GM23248 (cell line): ENCODE measurements around the gene C2CD4C. TPM values are rescaled to one million over a fixed set of nuclear protein-coding genes. Genes with fewer than 3 reads are reported as not detected.

Experiments used
- DNase-seq: peaks from one replicate; pipeline ENCODE4 v3.0.0-alpha.2; 2015
- H2AFZ ChIP-seq: fragments of 200-600 bp; sonication (generic); 2 replicates; pipeline ENCODE4 v1.6.1; 2016; ENCODE audit warnings: antibody characterized with exemption
- H3F3A ChIP-seq: fragments of 200-600 bp; sonication (generic); 2 replicates; pipeline ENCODE4 v1.6.1; 2016; ENCODE audit warnings: mild to moderate bottlenecking, antibody characterized with exemption, mixed run types; ENCODE audit not compliant: insufficient read depth
- H3K27ac ChIP-seq: fragments of 200-600 bp; sonication (generic); 2 replicates; pipeline ENCODE4 v1.5.1; 2016; ENCODE audit warnings: mild to moderate bottlenecking
- H3K27me3 ChIP-seq: fragments of 200-600 bp; sonication (generic); replicated peaks from 2 replicates; pipeline ENCODE4 v1.6.1; 2016; ENCODE audit warnings: mild to moderate bottlenecking; ENCODE audit not compliant: insufficient read depth
- H3K36me3 ChIP-seq: fragments of 200-600 bp; sonication (generic); 2 replicates; pipeline ENCODE4 v1.6.1; 2016; ENCODE audit warnings: low read depth, mild to moderate bottlenecking
- H3K4me1 ChIP-seq: fragments of 200-600 bp; sonication (generic); 2 replicates; pipeline ENCODE4 v1.6.1; 2016; ENCODE audit warnings: mild to moderate bottlenecking; ENCODE audit not compliant: insufficient read depth
- H3K4me2 ChIP-seq: fragments of 200-600 bp; sonication (generic); one replicate; pipeline ENCODE4 v1.6.1; 2016; ENCODE audit warnings: mild to moderate bottlenecking; ENCODE audit not compliant: unreplicated experiment
- H3K4me3 ChIP-seq: fragments of 200-600 bp; sonication (generic); 2 replicates; pipeline ENCODE4 v1.5.1; 2016; ENCODE audit warnings: mild to moderate bottlenecking
- H3K79me2 ChIP-seq: fragments of 200-600 bp; sonication (generic); 2 replicates; pipeline ENCODE4 v1.6.1; 2016; ENCODE audit warnings: mild to moderate bottlenecking; ENCODE audit not compliant: insufficient read depth
- H3K9ac ChIP-seq: fragments of 200-600 bp; sonication (generic); 2 replicates; pipeline ENCODE4 v1.6.1; 2016; ENCODE audit warnings: mild to moderate bottlenecking
- H3K9me2 ChIP-seq: fragments of 200-600 bp; sonication (generic); 2 replicates; pipeline ENCODE4 v1.6.1; 2016; ENCODE audit warnings: mixed run types, mild to moderate bottlenecking, moderate library complexity; ENCODE audit not compliant: insufficient read depth
- H3K9me3 ChIP-seq: fragments of 200-600 bp; sonication (generic); one replicate; pipeline ENCODE4 v1.6.1; 2017; ENCODE audit warnings: low read depth
- H4K20me1 ChIP-seq: fragments of 200-600 bp; sonication (generic); 2 replicates; pipeline ENCODE4 v1.6.0; 2016; ENCODE audit not compliant: insufficient read depth
- EZH2 ChIP-seq: fragments of 200-600 bp; sonication (generic); IDR thresholded peaks from 2 replicates; pipeline ENCODE4 v1.6.1; 2018; ENCODE audit warnings: antibody characterized with exemption, mild to moderate bottlenecking; ENCODE audit not compliant: insufficient read depth, poor library complexity, severe bottlenecking
- EZH2phosphoT487 ChIP-seq: fragments of 200-600 bp; sonication (generic); IDR thresholded peaks from 2 replicates; pipeline ENCODE4 v1.6.1; 2018; ENCODE audit warnings: antibody characterized with exemption, moderate library complexity, mild to moderate bottlenecking, low read depth; ENCODE audit not compliant: insufficient read depth
- WGBS, 2 experiments: methylation state at CpG; one replicate each; pipeline ENCODE4 v1.1.6; 2015 to 2017; ENCODE audit warnings: low lambda C conversion rate in 2 of 2, low coverage in 1 of 2; ENCODE audit errors: missing lambda C conversion rate in 2 of 2; 5-methylcytosine and 5-hydroxymethylcytosine counted together
- in situ Hi-C: fragments of 300-500 bp; cut with MboI; formaldehyde crosslinking; loops from 2 replicates; pipeline ENCODE4 v1.15.0; 2020
- polyA plus RNA-seq: library from polyadenylated mRNA; unstranded; fragments of >200 nt; fragmentation: Nextera tagmentation; extraction: Ambion mirVana; gene quantifications from 2 replicates; pipeline ENCODE4 v1.2.1, GENCODE V29; 2016
- total RNA-seq: library from RNA; depleted of rRNA; stranded (reverse); fragments of >200 nt; shearing (Covaris generic); gene quantifications from 2 replicates; pipeline ENCODE4 v1.2.3, GENCODE V29; 2014

The C2CD4C gene
- total and polyA plus RNA-seq, 2 experiments from 2014 or later, result 0.05 to 0.32 TPM

GRCh38 chr19:439167-439900 is 30.4 kb upstream of the C2CD4C start:
- Histone ChIP-seq H3K79me2 (no peaks in the 10 kb centered on the region), H3K9me2 (no peaks in the 10 kb centered on the region), H3K4me1 (no peaks in the 10 kb centered on the region), H3K27ac (no peak overlapping the region), H2AFZ (no peak overlapping the region), H3K9ac (no peak overlapping the region), H3K36me3 (no peaks in the 10 kb centered on the region), H3K9me3 (no peaks in the 10 kb centered on the region), H3F3A (no peaks in the 10 kb centered on the region), H3K4me2 (no peak overlapping the region), H3K4me3 (no peak overlapping the region), H3K27me3 (no peaks in the 10 kb centered on the region), H4K20me1 (no peaks in the 10 kb centered on the region)
- DNase-seq, result no peak
- in situ Hi-C loops, result no loop called here
- TF ChIP-seq EZH2phosphoT487 (no peak), EZH2 (no peak)
- 64 to 66% methylated on average over 26 to 27 of the region's 27 CpGs for whole genome bisulfite sequencing, 2 experiments

- 33 to 37% methylated on average over 17 to 29 of the region's 29 CpGs for WGBS, 2 experiments
- Histone ChIP-seq H4K20me1 (no peaks in the 10 kb centered on the region), H2AFZ (no peak overlapping the region), H3K27me3 (no peaks in the 10 kb centered on the region), H3K4me3 (no peak overlapping the region), H3K27ac (no peak overlapping the region), H3K9me3 (no peaks in the 10 kb centered on the region), H3K4me1 (no peaks in the 10 kb centered on the region), H3K79me2 (no peaks in the 10 kb centered on the region), H3F3A (no peaks in the 10 kb centered on the region), H3K9me2 (no peaks in the 10 kb centered on the region), H3K36me3 (no peaks in the 10 kb centered on the region), H3K9ac (no peak overlapping the region), H3K4me2 (no peak overlapping the region)
- TF ChIP-seq EZH2 (no peak), EZH2phosphoT487 (no peak)
- DNase-seq, result no peak
- in situ Hi-C loops, result no loop called here
Observed at GRCh38 chr19:438416-438958, 29.5 kb upstream of the C2CD4C start.

- in situ Hi-C loops, result no loop called here
- Histone ChIP-seq H3K4me2 (no peak overlapping the region), H2AFZ (no peak overlapping the region), H3K9me3 (no peaks in the 10 kb centered on the region), H4K20me1 (no peaks in the 10 kb centered on the region), H3F3A (no peaks in the 10 kb centered on the region), H3K4me3 (no peak overlapping the region), H3K4me1 (no peaks in the 10 kb centered on the region), H3K27ac (no peak overlapping the region), H3K79me2 (no peaks in the 10 kb centered on the region), H3K9ac (no peak overlapping the region), H3K36me3 (no peaks in the 10 kb centered on the region), H3K9me2 (no peaks in the 10 kb centered on the region), H3K27me3 (no peaks in the 10 kb centered on the region)
- 69 to 75% methylated on average over 22 of the region's 22 CpGs for WGBS, 2 experiments
- DNase-seq, result no peak
- no peak for TF ChIP-seq EZH2
- TF ChIP-seq EZH2phosphoT487, result no peak
Observed at GRCh38 chr19:437041-437440, 28.1 kb upstream of the C2CD4C start.

GRCh38 chr19:436413-436950 is 27.5 kb upstream of the C2CD4C start:
- no peaks in the 10 kb centered on the region for H3K79me2 ChIP-seq
- in situ Hi-C loops, result no loop called here
- no peaks in the 10 kb centered on the region for H3K4me1 ChIP-seq
- no peak overlapping the region for H3K9ac ChIP-seq
- H3K4me2 ChIP-seq, result no peak overlapping the region
- no peak overlapping the region for H3K4me3 ChIP-seq
- no peaks in the 10 kb centered on the region for H4K20me1 ChIP-seq
- 81 to 88% methylated on average over 27 to 29 of the region's 29 CpGs for WGBS, 2 experiments
- no peak for DNase-seq
- no peaks in the 10 kb centered on the region for H3K9me3 ChIP-seq
- no peaks in the 10 kb centered on the region for H3F3A ChIP-seq
- TF ChIP-seq EZH2phosphoT487 (no peak), EZH2 (no peak)
- H2AFZ ChIP-seq, result no peak overlapping the region
- H3K27me3 ChIP-seq, result no peaks in the 10 kb centered on the region
- H3K27ac ChIP-seq, result no peak overlapping the region
- H3K36me3 ChIP-seq, result no peaks in the 10 kb centered on the region
- H3K9me2 ChIP-seq, result no peaks in the 10 kb centered on the region
